Body of pancreas (tissue), 4 donors: Measurements from ENCODE around the gene FRMD7. TPM values are rescaled to one million over a fixed set of nuclear protein-coding genes. Genes with fewer than 3 reads are reported as not detected.

Experiments
- ATAC-seq: fragments of 150-250 bp; one replicate; pipeline ENCODE4 v1.9.1; 2016
- DNase-seq, 4 donors: peaks; one replicate each; pipeline ENCODE4 v3.0.0-alpha.2; 2019
- H3K27ac ChIP-seq, 4 donors: fragments of 200-600 bp; sonication (generic); 1 replicate in 3 of 4; 2 replicates in 1 of 4; pipeline versions ENCODE4 v1.5.1 to v1.6.1; 2016 to 2019; ENCODE audit warnings: mild to moderate bottlenecking in 1 of 4, mixed read lengths in 1 of 4, moderate library complexity in 1 of 4
- H3K27me3 ChIP-seq, 2 donors: fragments of 200-600 bp; sonication (generic); one replicate each; pipeline ENCODE4 v1.6.0; 2016; ENCODE audit warnings: mild to moderate bottlenecking in 1 of 2
- H3K36me3 ChIP-seq, 2 donors: fragments of 200-600 bp; sonication (generic); replicated peaks in 1 of 2; 2 replicates each; pipeline ENCODE4 v1.5.1; 2016; ENCODE audit warnings: low read depth in 2 of 2; ENCODE audit not compliant: insufficient read depth in 1 of 2
- H3K4me1 ChIP-seq: fragments of 200-600 bp; sonication (generic); one replicate; pipeline ENCODE4 v1.6.0; 2016
- H3K4me3 ChIP-seq, 2 donors: fragments of 200-600 bp; sonication (generic); 1 replicate in 1 of 2; 2 replicates in 1 of 2; pipeline ENCODE4 v1.5.1; 2016 to 2019
- H3K9me3 ChIP-seq, 3 donors: fragments of 200-600 bp; sonication (generic); 1 replicate in 2 of 3; 2 replicates in 1 of 3; pipeline ENCODE4 v1.5.1; 2016
- CTCF ChIP-seq, 7 experiments: fragments of 450-650 bp in 4 of 7; fragments of 200-600 bp in 3 of 7; sonication (generic) in 3 of 7; IDR thresholded peaks; one replicate each; pipeline ENCODE4 v1.5.1; 2016 to 2019; ENCODE audit warnings: antibody characterized with exemption in 7 of 7
- POLR2A ChIP-seq, 3 donors: fragments of 450-650 bp; IDR thresholded peaks; one replicate each; pipeline ENCODE4 v1.6.1; 2016; ENCODE audit warnings: antibody characterized with exemption in 3 of 3, mild to moderate bottlenecking in 2 of 3
- WGBS, 2 donors: methylation state at CpG; one replicate each; pipeline ENCODE4 v1.1.5; 2017; 5-methylcytosine and 5-hydroxymethylcytosine counted together
- intact Hi-C: fragments of 100-400 bp; cut with DNase I; formaldehyde crosslinking; loops from one replicate; pipeline ENCODE4 v1.15.1; 2023
- total RNA-seq, 2 donors: library from RNA; depleted of rRNA; stranded (reverse); fragments of >200 nt; gene quantifications; one replicate each; pipeline ENCODE4 v1.1.0, GENCODE V29; 2016

The FRMD7 gene
- total RNA-seq, 2 donors from 2014 or later = not detected

- Histone ChIP-seq H3K27me3 (no peaks in the 10 kb centered on the region), H3K27ac (no peak overlapping the region), H3K36me3 (no peaks in the 10 kb centered on the region), H3K4me3 (no peak overlapping the region), H3K4me1 (no peaks in the 10 kb centered on the region), H3K9me3 (no peaks in the 10 kb centered on the region)
- intact Hi-C loops = no loop called here
- DNase-seq = no peak
- ATAC-seq = no peak
- TF ChIP-seq CTCF (IDR thresholded peaks at IDR 0.05) = no peak
- TF ChIP-seq POLR2A (IDR thresholded peaks at IDR 0.05) = no peak
- 95 to 97% methylated on average over 2 of the region's 2 CpGs for WGBS, 2 donors
These were observed 87.8 kb downstream of the FRMD7 start for GRCh38 chrX:132040066-132040465.

- no peaks in the 10 kb centered on the region for H3K36me3 ChIP-seq
- DNase-seq (no peak), ATAC-seq (no peak)
- H3K27ac ChIP-seq = no peak overlapping the region
- intact Hi-C loops = no loop called here
- no peaks in the 10 kb centered on the region for H3K4me1 ChIP-seq
- H3K9me3 ChIP-seq = no peaks in the 10 kb centered on the region
- TF ChIP-seq CTCF (IDR thresholded peaks at IDR 0.05) = no peak
- no peak for TF ChIP-seq POLR2A (IDR thresholded peaks at IDR 0.05)
- H3K27me3 ChIP-seq = no peaks in the 10 kb centered on the region
- H3K4me3 ChIP-seq = no peak overlapping the region
- WGBS, 2 donors = 72 to 74% methylated on average over 5 of the region's 5 CpGs
These were observed 90.3 kb downstream of the FRMD7 start for GRCh38 chrX:132037479-132037993.

- TF ChIP-seq POLR2A (IDR thresholded peaks at IDR 0.05) = no peak
- no peak for TF ChIP-seq CTCF (IDR thresholded peaks at IDR 0.05)
- 97 to 100% methylated on average over 3 of the region's 3 CpGs for WGBS, 2 donors
These were observed 93.2 kb downstream of the FRMD7 start for GRCh38 chrX:132034648-132035047.

GRCh38 chrX:132033166-132033565 is 94.7 kb downstream of the FRMD7 start:
- Histone ChIP-seq H3K27me3 (no peaks in the 10 kb centered on the region), H3K4me3 (no peak overlapping the region), H3K9me3 (no peaks in the 10 kb centered on the region), H3K27ac (no peak overlapping the region), H3K36me3 (no peaks in the 10 kb centered on the region), H3K4me1 (no peaks in the 10 kb centered on the region)
- ATAC-seq (no peak), DNase-seq (no peak)
- 89 to 97% methylated on average over 3 of the region's 3 CpGs for whole genome bisulfite sequencing, 2 donors
- TF ChIP-seq CTCF (IDR thresholded peaks at IDR 0.05) = no peak
- TF ChIP-seq POLR2A (IDR thresholded peaks at IDR 0.05) = no peak
- intact Hi-C loops = no loop called here

More at GRCh38 chrX:132034648-132035047, 93.2 kb downstream of the FRMD7 start:
- Histone ChIP-seq H3K9me3 (no peaks in the 10 kb centered on the region), H3K4me3 (no peak overlapping the region), H3K36me3 (no peaks in the 10 kb centered on the region), H3K4me1 (no peaks in the 10 kb centered on the region), H3K27ac (no peak overlapping the region), H3K27me3 (no peaks in the 10 kb centered on the region)
- no peak for ATAC-seq
- intact Hi-C loops = no loop called here
- DNase-seq = no peak

- H3K27me3 ChIP-seq = no peaks in the 10 kb centered on the region
- no peaks in the 10 kb centered on the region for H3K36me3 ChIP-seq
- no peak for DNase-seq
- H3K4me1 ChIP-seq = no peaks in the 10 kb centered on the region
- intact Hi-C loops = no loop called here
- 65 to 80% methylated on average over 3 to 4 of the region's 4 CpGs for WGBS, 2 donors
- TF ChIP-seq CTCF (IDR thresholded peaks at IDR 0.05) = no peak
- TF ChIP-seq POLR2A (IDR thresholded peaks at IDR 0.05) = no peak
- no peaks in the 10 kb centered on the region for H3K9me3 ChIP-seq
- no peak overlapping the region for H3K27ac ChIP-seq
- H3K4me3 ChIP-seq = no peak overlapping the region
- ATAC-seq = no peak
These were observed 96.0 kb downstream of the FRMD7 start for GRCh38 chrX:132031867-132032266.
